B cell (primary cell): ENCODE measurements around the gene MPPE1. TPM values are rescaled to one million over a fixed set of nuclear protein-coding genes. Genes with fewer than 3 reads are reported as not detected.

Experiments used
- ATAC-seq: fragments of 200-7000 bp; cut with Tn5 transposase; one replicate; pipeline ENCODE4 v1.10.0; 2021; ENCODE audit warnings: low read depth, mild to moderate bottlenecking, moderate number of reproducible peaks, moderate library complexity
- CTCF ChIA-PET: fragments of 350-600 bp; sonication (Branson Sonifier 250); formaldehyde crosslinking; loops from one replicate; lab custom pipeline; 2021; ENCODE audit warnings: antibody characterized with exemption, inconsistent platforms; lab: Charles Lee
- POLR2A ChIA-PET: fragments of 350-600 bp; sonication (Branson Sonifier 250); formaldehyde crosslinking; loops from one replicate; lab custom pipeline; 2021; ENCODE audit warnings: antibody characterized with exemption; lab: Charles Lee
- DNase-seq: peaks from one replicate; pipeline ENCODE4 v3.0.0; 2013
- H2AFZ ChIP-seq: 2 replicates; pipeline ENCODE4 v1.6.1; 2012; ENCODE audit warnings: mild to moderate bottlenecking, low read depth, low read length; ENCODE audit not compliant: insufficient read depth, poor library complexity, severe bottlenecking
- H3K27ac ChIP-seq, 2 donors: 1 replicate in 1 of 2; 2 replicates in 1 of 2; pipeline ENCODE4 v1.5.1; 2012 to 2013; ENCODE audit warnings: low read length in 2 of 2, mild to moderate bottlenecking in 2 of 2, moderate library complexity in 1 of 2
- H3K27me3 ChIP-seq, 4 experiments: fragments of 200-600 bp in 1 of 4; sonication (generic) in 1 of 4; replicated peaks in 1 of 4; 1 replicate in 2 of 4; 2 replicates in 2 of 4; pipeline versions ENCODE4 v1.6.1 to v1.7.0; 2013 to 2016; ENCODE audit warnings: low read length in 3 of 4, mild to moderate bottlenecking in 2 of 4, mixed read lengths in 1 of 4, moderate library complexity in 1 of 4; ENCODE audit not compliant: insufficient read depth in 4 of 4, control insufficient read depth in 3 of 4; ENCODE audit errors: control extremely low read depth in 1 of 4
- H3K36me3 ChIP-seq, 2 experiments: replicated peaks in 1 of 2; 1 replicate in 1 of 2; 2 replicates in 1 of 2; pipeline versions ENCODE4 v1.6.1 to v1.7.1; 2013; ENCODE audit warnings: low read length in 1 of 2; ENCODE audit not compliant: insufficient read depth in 2 of 2, control insufficient read depth in 1 of 2; ENCODE audit errors: control extremely low read depth in 1 of 2, extremely low read depth in 1 of 2
- H3K4me1 ChIP-seq, 2 donors: fragments of 200-600 bp in 1 of 2; sonication (generic) in 1 of 2; 1 replicate in 1 of 2; 2 replicates in 1 of 2; pipeline versions ENCODE4 v1.5.1 to v1.6.1; 2013 to 2017; ENCODE audit warnings: low read length in 2 of 2; ENCODE audit not compliant: control insufficient read depth in 2 of 2, insufficient read depth in 2 of 2
- H3K4me2 ChIP-seq: replicated peaks from 2 replicates; pipeline ENCODE3; 2012; ENCODE audit warnings: mild to moderate bottlenecking, low read depth, low read length; ENCODE audit not compliant: poor library complexity, severe bottlenecking
- H3K4me3 ChIP-seq, 5 experiments: fragments of 200-600 bp in 1 of 5; sonication (generic) in 1 of 5; 1 replicate in 3 of 5; 2 replicates in 2 of 5; pipeline versions ENCODE4 v1.5.1 to v1.7.0; 2011 to 2016; ENCODE audit warnings: low read length in 4 of 5, mild to moderate bottlenecking in 4 of 5, low read depth in 2 of 5, control low read depth in 1 of 5, moderate library complexity in 1 of 5; ENCODE audit not compliant: insufficient read depth in 1 of 5; ENCODE audit errors: control extremely low read depth in 1 of 5, extremely low read depth in 1 of 5
- H3K79me2 ChIP-seq: fragments of 200-600 bp; sonication (generic); one replicate; pipeline ENCODE4 v1.6.0; 2016; ENCODE audit warnings: low read length; ENCODE audit not compliant: control insufficient read depth, insufficient read depth
- H3K9ac ChIP-seq: fragments of 200-600 bp; sonication (generic); 2 replicates; pipeline ENCODE4 v1.6.1; 2017; ENCODE audit warnings: mild to moderate bottlenecking, low read length, moderate library complexity
- H3K9me3 ChIP-seq, 3 donors: one replicate each; pipeline versions ENCODE4 v1.6.1 to v1.7.1; 2013; ENCODE audit warnings: low read length in 2 of 3; ENCODE audit not compliant: control insufficient read depth in 2 of 3, insufficient read depth in 1 of 3; ENCODE audit errors: control extremely low read depth in 1 of 3
- H4K20me1 ChIP-seq: 2 replicates; pipeline ENCODE4 v1.6.0; 2012; ENCODE audit warnings: mild to moderate bottlenecking, low read length; ENCODE audit not compliant: insufficient read depth, control insufficient read depth, poor library complexity, severe bottlenecking
- H3K27ac Mint-ChIP-seq: one replicate; pipeline ENCODE4 v1.8.0; 2021; ENCODE audit warnings: mixed read lengths
- H3K27me3 Mint-ChIP-seq: one replicate; pipeline ENCODE4 v1.8.0; 2021; ENCODE audit warnings: mixed read lengths
- H3K4me1 Mint-ChIP-seq: one replicate; pipeline ENCODE4 v1.8.0; 2021; ENCODE audit warnings: mixed read lengths
- H3K4me3 Mint-ChIP-seq: one replicate; pipeline ENCODE4 v1.8.0; 2021; ENCODE audit warnings: mixed read lengths
- H3K9me3 Mint-ChIP-seq: one replicate; pipeline ENCODE4 v1.8.0; 2022; ENCODE audit warnings: mixed read lengths; ENCODE audit not compliant: insufficient read depth
- CTCF ChIP-seq: fragments of 200-600 bp; IDR thresholded peaks from one replicate; pipeline ENCODE4 v1.8.0; 2022; ENCODE audit warnings: antibody characterized with exemption, mild to moderate bottlenecking
- EZH2 ChIP-seq: IDR thresholded peaks from 2 replicates; pipeline ENCODE4 v1.6.1; 2012; ENCODE audit warnings: borderline replicate concordance, low read depth, mild to moderate bottlenecking, moderate library complexity, low read length; ENCODE audit not compliant: insufficient read depth, poor library complexity, severe bottlenecking
- WGBS: methylation state at CpG from one replicate; pipeline ENCODE4 v1.1.5; 2013; ENCODE audit warnings: missing lambda C conversion rate; ENCODE audit not compliant: insufficient coverage; 5-methylcytosine and 5-hydroxymethylcytosine counted together
- intact Hi-C: fragments of 100-400 bp; cut with micrococcal nuclease; formaldehyde crosslinking; loops from one replicate; pipeline ENCODE4 v1.10.0; 2022
- polyA plus RNA-seq: library from polyadenylated mRNA; depleted of rRNA; stranded (reverse); fragments of >200 nt; gene quantifications from 2 replicates; pipeline ENCODE4 v1.2.3, GENCODE V29; 2012
- total RNA-seq, 2 donors: library from RNA; stranded (reverse); fragments of 120-200 nt in 1 of 2; gene quantifications; 1 replicate in 1 of 2; 2 replicates in 1 of 2; pipeline versions ENCODE4 v1.2.3 to v1.2.4, GENCODE V29; 2013 to 2022

MPPE1 gene
- total and polyA plus RNA-seq, 2 donors (not counting 1 experiment from before 2014, with no cell fraction given): 51.1 to 57.5 TPM

- no peak overlapping the region for H3K4me2 ChIP-seq
- Mint-ChIP-seq H3K4me3 (no peak overlapping the region), H3K4me1 (no peaks in the 10 kb centered on the region), H3K27ac (no peak overlapping the region), H3K9me3 (peaks cover 10% of the 10 kb centered on the region), H3K27me3 (peaks cover 7% of the 10 kb centered on the region)
- H3K4me3 ChIP-seq: no peak overlapping the region
- ATAC-seq (no peak), DNase-seq (no peak)
- peaks cover 0 to 18% (median 6%) of the 10 kb centered on the region in 3 donors for H3K9me3 ChIP-seq
- H3K9ac ChIP-seq: no peak overlapping the region
- H3K79me2 ChIP-seq: no peaks in the 10 kb centered on the region
- no peak overlapping the region for H2AFZ ChIP-seq
- no peaks in the 10 kb centered on the region for H3K4me1 ChIP-seq
- H3K27me3 ChIP-seq: no peaks in the 10 kb centered on the region
- H4K20me1 ChIP-seq: no peaks in the 10 kb centered on the region
- ChIA-PET CTCF (interaction anchor here (3.2 kb wide), 1 partner anchor 19 kb away, joined by 11 read pairs; no protein-coding TSS in a partner anchor), POLR2A (no interaction called here)
- H3K36me3 ChIP-seq: no peaks in the 10 kb centered on the region
- intact Hi-C loops: no loop called here
- 98% methylated on average over 5 of the region's 10 CpGs for WGBS
- H3K27ac ChIP-seq: no peak overlapping the region
- TF ChIP-seq EZH2 (no peak), CTCF (no peak)
Observed at GRCh38 chr18:11956371-11957308, 48.5 kb upstream of the MPPE1 start.
